Left lobe of liver (tissue), 2 donors: ENCODE measurements around the gene VEGFA. TPM values are rescaled to one million over a fixed set of nuclear protein-coding genes. Genes with fewer than 3 reads are reported as not detected.
A peak's percentile ranks its signal among the peaks of the same experiment; 100 is the strongest.

Source experiments
- ATAC-seq: fragments of 200-7000 bp; cut with Tn5 transposase; one replicate; pipeline ENCODE4 v1.9.1; 2020; ENCODE audit warnings: mild to moderate bottlenecking, moderate library complexity
- DNase-seq: peaks from one replicate; pipeline ENCODE4 v3.0.0-alpha.2; 2020; ENCODE audit warnings: low spot score
- total RNA-seq: library from RNA; stranded (reverse); gene quantifications from one replicate; pipeline ENCODE4 v1.2.1, GENCODE V29; 2021
- donor health status: DM: no; HTN: no; CAD: no; lungs with moderate emphysema.
- donor health status: DM: no; HTN: yes; CAD: no.

The VEGFA gene
- total RNA-seq, 1 donor from 2014 or later = 135 TPM

GRCh38 chr6:43738877-43739641 lies 31.0 kb upstream of the VEGFA start:
- DNase-seq = no peak
- no peak for ATAC-seq

GRCh38 chr6:43739642-43740091 lies 30.3 kb upstream of the VEGFA start:
- DNase-seq (no peak), ATAC-seq (no peak)

- ATAC-seq (no peak), DNase-seq (no peak)
Measured at GRCh38 chr6:43740321-43740960, 29.6 kb upstream of the VEGFA start.

- no peak for DNase-seq
- ATAC-seq = peak; percentile 23
Measured at GRCh38 chr6:43740961-43741764, 28.8 kb upstream of the VEGFA start.

- no peak for DNase-seq
- no peak for ATAC-seq
Measured at GRCh38 chr6:43741829-43742228, 28.2 kb upstream of the VEGFA start.

GRCh38 chr6:43742285-43742684 lies 27.7 kb upstream of the VEGFA start:
- DNase-seq = no peak
- ATAC-seq = no peak

- ATAC-seq = no peak
- no peak for DNase-seq
Measured at GRCh38 chr6:43742931-43743632, 26.9 kb upstream of the VEGFA start.

- DNase-seq = no peak
- ATAC-seq = no peak
Measured at GRCh38 chr6:43743682-43744381, 26.2 kb upstream of the VEGFA start.

- no peak for ATAC-seq
- no peak for DNase-seq
Measured at GRCh38 chr6:43744491-43744890, 25.5 kb upstream of the VEGFA start.

- no peak for DNase-seq
Measured at GRCh38 chr6:43744931-43745727, 24.9 kb upstream of the VEGFA start.

GRCh38 chr6:43746071-43746470 lies 23.9 kb upstream of the VEGFA start:
- DNase-seq (no peak), ATAC-seq (no peak)

More at GRCh38 chr6:43744931-43745727, 24.9 kb upstream of the VEGFA start:
- ATAC-seq = no peak

- ATAC-seq = no peak
- DNase-seq = no peak
Measured at GRCh38 chr6:43746613-43747102, 23.4 kb upstream of the VEGFA start.

- ATAC-seq (no peak), DNase-seq (no peak)
Measured at GRCh38 chr6:43747784-43748183, 22.2 kb upstream of the VEGFA start.

- no peak for DNase-seq
- ATAC-seq = no peak
Measured at GRCh38 chr6:43748765-43749164, 21.2 kb upstream of the VEGFA start.

- DNase-seq (no peak), ATAC-seq (no peak)
Measured at GRCh38 chr6:43749461-43749860, 20.6 kb upstream of the VEGFA start.

- DNase-seq = no peak
- ATAC-seq = no peak
Measured at GRCh38 chr6:43750622-43751021, 19.4 kb upstream of the VEGFA start.

GRCh38 chr6:43753570-43754183 lies 16.3 kb upstream of the VEGFA start:
- ATAC-seq = no peak
- no peak for DNase-seq

- DNase-seq (no peak), ATAC-seq (no peak)
Measured at GRCh38 chr6:43757966-43758616, 11.9 kb upstream of the VEGFA start.
